Measurements from ENCODE around the gene DUSP8. TPM values are rescaled to one million over a fixed set of nuclear protein-coding genes. Genes with fewer than 3 reads are reported as not detected.

The DUSP8 gene
- total RNA-seq, 2 experiments from 2014 or later = not detected

GRCh38 chr11:1562469-1563148 lies 9.5 kb downstream of the DUSP8 start:
- no peaks in the 10 kb centered on the region for H4K20me1 ChIP-seq (ENCODE audit: insufficient read depth, low read length)
- H3K4me1 ChIP-seq (ENCODE audit: insufficient read depth, low read length, poor library complexity, severe bottlenecking) = no peaks in the 10 kb centered on the region
- H3K27ac ChIP-seq (ENCODE audit: low read depth, low read length, poor library complexity, severe bottlenecking) = no peak overlapping the region
- H3K9me2 ChIP-seq (ENCODE audit: insufficient read depth, low read length) = no peaks in the 10 kb centered on the region
- no peak overlapping the region for H3K4me2 ChIP-seq (ENCODE audit: low read length)
- no peaks in the 10 kb centered on the region for H3K9me3 ChIP-seq (ENCODE audit: low read length)
- BruUV-seq (replicated peaks) = no TSS peak
- DNase-seq (ENCODE audit: low spot score) = no peak
- no peak overlapping the region for H3K4me3 ChIP-seq (ENCODE audit: low read depth, low read length, poor library complexity, severe bottlenecking)
- H3K79me2 ChIP-seq (ENCODE audit: insufficient read depth, low read depth, low read length) = no peaks in the 10 kb centered on the region
- ChIA-PET CTCF (ENCODE audit: unreplicated experiment) (no interaction called here), POLR2A (no interaction called here)
- H3K36me3 ChIP-seq (ENCODE audit: insufficient read depth, low read length) = no peaks in the 10 kb centered on the region
- no peak for TF ChIP-seq CTCF (conservative IDR thresholded peaks at IDR 0.05; ENCODE audit: low read length)
- TF ChIP-seq EZH2phosphoT487 (IDR thresholded peaks at IDR 0.05; ENCODE audit: borderline replicate concordance, low read depth, low read length) = no peak
- intact Hi-C loops (cut with micrococcal nuclease; ENCODE audit: unreplicated experiment) = no loop called here
- no peak overlapping the region for H2AFZ ChIP-seq (ENCODE audit: low read length)

GRCh38 chr11:1561955-1562354 lies 10.1 kb downstream of the DUSP8 start:
- no peak overlapping the region for H3K4me2 ChIP-seq (ENCODE audit: low read length)
- POLR2A ChIA-PET = interaction anchor here (0.6 kb wide), 1 partner anchor 80 kb away, joined by 3 read pairs; no protein-coding TSS in a partner anchor

More at GRCh38 chr11:1561955-1562354, 10.1 kb downstream of the DUSP8 start:
- Histone ChIP-seq H3K9me2 (ENCODE audit: insufficient read depth, low read length) (no peaks in the 10 kb centered on the region), H2AFZ (ENCODE audit: low read length) (no peak overlapping the region), H4K20me1 (ENCODE audit: insufficient read depth, low read length) (no peaks in the 10 kb centered on the region), H3K79me2 (ENCODE audit: insufficient read depth, low read depth, low read length) (no peaks in the 10 kb centered on the region), H3K4me3 (ENCODE audit: low read depth, low read length, poor library complexity, severe bottlenecking) (no peak overlapping the region), H3K27ac (ENCODE audit: low read depth, low read length, poor library complexity, severe bottlenecking) (no peak overlapping the region), H3K9me3 (ENCODE audit: low read length) (no peaks in the 10 kb centered on the region), H3K4me1 (ENCODE audit: insufficient read depth, low read length, poor library complexity, severe bottlenecking) (no peaks in the 10 kb centered on the region), H3K36me3 (ENCODE audit: insufficient read depth, low read length) (no peaks in the 10 kb centered on the region)
- no peak for DNase-seq (ENCODE audit: low spot score)
- TF ChIP-seq EZH2phosphoT487 (IDR thresholded peaks at IDR 0.05; ENCODE audit: borderline replicate concordance, low read depth, low read length) = no peak
- no peak for TF ChIP-seq CTCF (conservative IDR thresholded peaks at IDR 0.05; ENCODE audit: low read length)
- intact Hi-C loops (cut with micrococcal nuclease; ENCODE audit: unreplicated experiment) = no loop called here
- CTCF ChIA-PET (ENCODE audit: unreplicated experiment) = no interaction called here
- BruUV-seq (replicated peaks) = no TSS peak
